Measurements from ENCODE around the gene LRRIQ4.

The LRRIQ4 gene

GRCh38 chr3:169861871-169862270, 49.2 kb downstream of the LRRIQ4 start:
- DNase-seq = no peak

- DNase-seq = peak; percentile 80
Observed at GRCh38 chr3:169863458-169863899, 50.8 kb downstream of the LRRIQ4 start.

GRCh38 chr3:169864270-169864669, 51.6 kb downstream of the LRRIQ4 start:
- no peak for DNase-seq

- peak; percentile 41 for DNase-seq
Observed at GRCh38 chr3:169865176-169865767, 52.6 kb downstream of the LRRIQ4 start.

DNA sequence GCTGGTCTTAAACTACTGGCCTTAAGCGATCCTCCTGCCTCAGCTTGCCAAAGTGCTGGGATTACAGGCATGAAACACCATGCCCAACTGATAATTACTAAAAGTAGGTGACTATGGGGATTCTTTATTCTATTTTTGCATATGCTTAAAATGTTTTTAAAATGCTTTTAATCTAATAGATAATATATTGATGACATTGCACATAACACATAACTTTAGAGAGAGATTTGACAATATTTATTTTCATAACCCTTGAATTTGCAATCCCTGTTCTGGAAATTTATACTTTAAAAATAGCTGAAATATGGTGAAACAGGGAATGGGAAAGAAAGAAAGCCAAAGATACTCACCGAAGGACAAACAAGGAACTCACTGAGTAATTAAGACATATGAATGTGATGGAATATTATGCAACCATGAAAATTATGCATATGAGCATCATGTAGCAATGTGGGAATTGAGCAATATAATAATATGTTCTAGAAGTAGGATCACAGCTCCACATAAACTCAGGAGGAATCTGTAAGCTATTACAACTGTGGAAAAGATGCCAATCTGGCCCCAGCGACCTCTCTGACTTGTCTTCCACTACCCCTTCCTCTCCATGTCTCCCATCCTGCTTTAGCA, 55.0 kb downstream of the LRRIQ4 start:
- no peak for DNase-seq

DNA sequence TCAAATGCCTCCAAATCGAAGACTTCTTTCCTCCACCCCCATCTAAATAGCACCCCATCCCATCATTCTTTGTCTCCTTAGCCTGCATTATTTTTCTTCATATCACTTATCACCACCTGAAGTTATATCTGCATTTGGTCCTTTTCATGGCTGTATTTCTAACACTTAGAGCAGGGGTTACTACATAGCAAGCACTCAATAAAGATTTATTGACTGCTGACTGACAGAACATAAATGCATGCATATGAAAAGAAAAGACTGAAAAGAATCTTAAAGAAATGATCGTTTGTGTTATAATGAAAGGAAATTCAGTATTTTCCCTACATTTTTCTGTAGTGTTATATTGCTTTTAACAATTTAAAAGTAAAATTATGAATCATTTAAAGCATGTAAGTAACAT, 55.7 kb downstream of the LRRIQ4 start:
- no peak for DNase-seq

DNA sequence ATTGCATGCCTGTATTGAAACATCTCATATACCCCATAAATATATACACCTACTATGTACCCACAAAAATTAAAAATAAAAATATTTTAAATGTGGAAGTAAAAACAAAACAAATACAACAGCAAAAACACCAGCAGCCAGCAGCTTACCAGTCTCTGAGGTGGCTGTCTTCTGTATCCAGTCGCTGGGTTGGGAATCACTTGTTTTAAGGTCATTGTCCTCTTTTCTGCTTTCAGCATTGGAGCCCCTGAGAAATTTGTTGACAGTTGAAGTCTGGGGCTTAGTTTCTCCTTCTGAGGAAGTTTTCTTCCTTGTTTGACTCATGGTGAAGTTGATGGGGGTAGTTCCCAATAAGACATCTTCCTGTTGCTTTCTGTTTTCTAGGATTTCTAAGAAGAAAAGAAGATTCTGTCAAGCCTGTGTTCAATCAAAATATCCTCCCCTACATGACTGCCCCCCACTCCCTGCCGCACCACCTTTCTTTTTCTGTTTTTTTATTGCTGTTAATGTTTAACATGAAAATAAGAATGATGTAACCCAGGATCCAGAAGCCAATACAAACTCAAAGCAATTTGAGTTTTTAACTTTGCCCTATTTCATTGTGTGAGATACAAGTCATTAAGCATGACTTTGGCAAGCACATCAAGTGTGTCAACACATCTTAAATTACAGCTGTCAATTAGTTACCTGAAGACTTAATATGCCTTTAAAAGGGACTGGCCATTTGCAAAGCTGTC, 57.0 kb downstream of the LRRIQ4 start, which contains the start of gene LRRC31:
LRRC31 (minus strand) TSS at position 452 of the 737 bp plus-strand sequence; CDS start at position 324, 128 bp downstream.
- DNase-seq = no peak

- peak; percentile 46 for DNase-seq
Observed at GRCh38 chr3:169871129-169871886, 58.6 kb downstream of the LRRIQ4 start.

GRCh38 chr3:169879013-169879557, 66.4 kb downstream of the LRRIQ4 start:
- no peak for DNase-seq

GRCh38 chr3:169879845-169880575, 67.3 kb downstream of the LRRIQ4 start:
- DNase-seq = no peak

GRCh38 chr3:169880576-169881250, 68.0 kb downstream of the LRRIQ4 start:
- no peak for DNase-seq

- no peak for DNase-seq
Observed at GRCh38 chr3:169886671-169887070, 74.0 kb downstream of the LRRIQ4 start.
